Breast epithelium (tissue), 4 donors: Measurements from ENCODE around the gene NIFK. TPM values are rescaled to one million over a fixed set of nuclear protein-coding genes. Genes with fewer than 3 reads are reported as not detected.

Experiments used
- DNase-seq, 2 donors: peaks; one replicate each; pipeline ENCODE4 v3.0.0-alpha.2; 2019; ENCODE audit warnings: low spot score in 2 of 2
- H3K27ac ChIP-seq, 2 donors: fragments of 200-600 bp; sonication (generic) in 1 of 2; one replicate each; pipeline ENCODE4 v1.5.1; 2016 to 2019; ENCODE audit warnings: mild to moderate bottlenecking in 1 of 2
- H3K27me3 ChIP-seq, 2 donors: fragments of 200-600 bp; sonication (generic) in 1 of 2; one replicate each; pipeline versions ENCODE4 v1.5.1 to v1.6.0; 2017 to 2019; ENCODE audit warnings: control low read depth in 1 of 2, mild to moderate bottlenecking in 1 of 2
- H3K36me3 ChIP-seq: fragments of 200-600 bp; one replicate; pipeline ENCODE4 v1.5.1; 2019
- H3K4me1 ChIP-seq, 2 donors: fragments of 200-600 bp; sonication (generic); one replicate each; pipeline ENCODE4 v1.5.1; 2016 to 2019; ENCODE audit warnings: control low read depth in 1 of 2
- H3K4me3 ChIP-seq, 3 donors: fragments of 200-600 bp; sonication (generic); 1 replicate in 2 of 3; 2 replicates in 1 of 3; pipeline ENCODE4 v1.5.1; 2016 to 2019; ENCODE audit warnings: mild to moderate bottlenecking in 3 of 3, moderate library complexity in 2 of 3
- H3K9me3 ChIP-seq, 2 donors: fragments of 200-600 bp; sonication (generic) in 1 of 2; one replicate each; pipeline ENCODE4 v1.5.1; 2016 to 2019; ENCODE audit warnings: control low read depth in 1 of 2
- POLR2A ChIP-seq: fragments of 450-650 bp; IDR thresholded peaks from one replicate; pipeline ENCODE4 v1.6.1; 2016; ENCODE audit warnings: antibody characterized with exemption, mild to moderate bottlenecking, moderate library complexity
- POLR2AphosphoS5 ChIP-seq, 3 donors: sonication (generic); formaldehyde crosslinking; IDR thresholded peaks; one replicate each; pipeline ENCODE4 v1.6.1; 2017; ENCODE audit warnings: antibody characterized with exemption in 3 of 3
- intact Hi-C: fragments of 100-400 bp; cut with DNase I; formaldehyde crosslinking; loops from one replicate; pipeline ENCODE4 v1.15.1; 2023; ENCODE audit warnings: low total_unique reads
- total RNA-seq, 3 donors: library from RNA; depleted of rRNA; stranded (reverse); fragments of >200 nt; gene quantifications; one replicate each; pipeline ENCODE4 v1.1.0, GENCODE V29; 2016
- TF ChIP-seq, protein P1 (sequence below), 3 donors: fragments of 450-650 bp; IDR thresholded peaks; one replicate each; pipeline ENCODE4 v1.5.1; 2016 to 2017; ENCODE audit warnings: antibody characterized with exemption in 3 of 3, mild to moderate bottlenecking in 3 of 3, moderate library complexity in 3 of 3

NIFK gene
- 10 to 100 TPM; 33.9 to 45.6 (median 39.1) TPM for total RNA-seq

DNA sequence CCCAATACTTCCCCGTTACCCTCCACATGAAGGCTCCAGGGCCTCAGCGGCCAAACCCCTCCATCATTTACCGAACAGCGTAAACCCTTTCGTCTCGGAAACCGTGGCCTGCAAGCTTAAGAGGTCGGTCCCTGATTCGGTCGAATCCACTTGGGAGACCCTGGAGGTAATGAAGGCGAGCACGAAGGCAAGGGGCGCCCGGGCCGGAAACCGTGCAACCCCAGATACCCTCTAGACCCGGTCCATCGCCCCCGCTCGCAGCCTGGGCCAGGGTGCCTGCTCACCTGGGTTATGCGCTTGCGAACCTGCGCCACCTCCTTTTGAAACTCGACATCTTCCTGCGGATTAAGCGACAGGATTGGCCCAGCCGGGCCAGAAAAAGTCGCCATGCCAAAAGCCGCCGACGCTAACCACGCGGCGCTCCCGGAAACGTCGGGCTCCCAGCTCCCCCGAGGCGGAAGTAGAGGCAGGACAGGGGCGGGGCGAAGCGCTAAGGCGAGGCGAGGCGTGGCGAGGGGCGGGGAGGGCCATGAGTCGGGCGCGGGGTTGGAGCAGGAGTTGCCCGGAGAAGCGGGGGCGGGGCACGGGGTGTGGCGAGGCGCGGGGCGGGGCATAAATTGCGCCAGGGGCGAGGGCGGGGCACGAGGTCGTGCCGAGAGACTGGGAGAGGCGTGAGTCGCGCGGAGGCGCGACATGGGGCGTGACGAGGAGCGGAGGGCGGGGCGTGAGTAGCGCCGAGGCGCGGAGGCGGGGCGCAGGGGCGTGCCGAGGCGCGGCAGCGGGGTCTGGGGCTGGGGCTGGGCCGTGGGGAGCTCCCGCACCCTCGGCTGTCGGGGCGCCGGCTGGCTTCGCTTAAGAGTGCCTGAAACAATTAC lies at the start of gene NIFK:
Gene NIFK, minus strand, starts transcription at position 414 of the 875 bp plus-strand sequence. Its CDS starts 25 bp downstream, at position 389.
- Histone ChIP-seq H3K4me3 (peak within 1 kb of the TSS; percentile 71 to 90 (median 89)), H3K4me1 (no peaks in the 10 kb centered on the region), H3K36me3 (no peaks in the 10 kb centered on the region), H3K27me3 (no peaks in the 10 kb centered on the region), H3K27ac (peak within 1 kb of the TSS; percentile 79 to 84), H3K9me3 (no peaks in the 10 kb centered on the region)
- intact Hi-C loops, result loop anchor here (10.0 kb wide), 1 partner anchor 202 kb away; the partner anchor contains the start of gene RNU4ATAC
- DNase-seq, result peak; percentile 98 to 100
- peak; percentile 30 to 63 (median 50) for TF ChIP-seq POLR2AphosphoS5 (IDR thresholded peaks at IDR 0.05)
- TF ChIP-seq, protein P1, sequence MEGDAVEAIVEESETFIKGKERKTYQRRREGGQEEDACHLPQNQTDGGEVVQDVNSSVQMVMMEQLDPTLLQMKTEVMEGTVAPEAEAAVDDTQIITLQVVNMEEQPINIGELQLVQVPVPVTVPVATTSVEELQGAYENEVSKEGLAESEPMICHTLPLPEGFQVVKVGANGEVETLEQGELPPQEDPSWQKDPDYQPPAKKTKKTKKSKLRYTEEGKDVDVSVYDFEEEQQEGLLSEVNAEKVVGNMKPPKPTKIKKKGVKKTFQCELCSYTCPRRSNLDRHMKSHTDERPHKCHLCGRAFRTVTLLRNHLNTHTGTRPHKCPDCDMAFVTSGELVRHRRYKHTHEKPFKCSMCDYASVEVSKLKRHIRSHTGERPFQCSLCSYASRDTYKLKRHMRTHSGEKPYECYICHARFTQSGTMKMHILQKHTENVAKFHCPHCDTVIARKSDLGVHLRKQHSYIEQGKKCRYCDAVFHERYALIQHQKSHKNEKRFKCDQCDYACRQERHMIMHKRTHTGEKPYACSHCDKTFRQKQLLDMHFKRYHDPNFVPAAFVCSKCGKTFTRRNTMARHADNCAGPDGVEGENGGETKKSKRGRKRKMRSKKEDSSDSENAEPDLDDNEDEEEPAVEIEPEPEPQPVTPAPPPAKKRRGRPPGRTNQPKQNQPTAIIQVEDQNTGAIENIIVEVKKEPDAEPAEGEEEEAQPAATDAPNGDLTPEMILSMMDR (IDR thresholded peaks at IDR 0.05), result no peak

DNA sequence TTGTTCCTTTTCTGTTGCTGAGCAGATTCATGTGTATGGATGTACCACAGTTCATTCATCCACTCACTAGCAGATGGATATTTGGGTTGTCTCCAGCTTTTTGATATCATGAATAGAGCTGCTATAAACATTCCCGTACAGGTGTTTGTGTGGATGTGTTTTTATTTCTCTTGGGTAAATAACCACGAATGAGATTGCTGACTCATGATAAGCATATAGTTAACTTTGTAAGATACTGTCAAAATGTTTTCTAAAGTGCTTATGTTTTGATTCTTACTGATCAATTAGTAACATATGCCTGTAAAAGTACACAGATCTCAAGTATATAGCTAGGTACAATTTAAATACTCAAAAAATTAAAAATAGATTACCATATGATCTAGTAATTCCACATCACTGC lies 46.5 kb upstream of the NIFK start:
- no peaks in the 10 kb centered on the region for H3K36me3 ChIP-seq
- H3K4me1 ChIP-seq, result no peaks in the 10 kb centered on the region
- peaks cover 0 to 2% of the 10 kb centered on the region in 2 donors for H3K9me3 ChIP-seq
- H3K27me3 ChIP-seq, result peaks cover 0 to 7% of the 10 kb centered on the region in 2 donors
- no peak overlapping the region for H3K27ac ChIP-seq
- no peak for DNase-seq
- intact Hi-C loops, result no loop called here
- H3K4me3 ChIP-seq, result no peak overlapping the region
- TF ChIP-seq POLR2AphosphoS5 (IDR thresholded peaks at IDR 0.05) (no peak), POLR2A (no peak)
- TF ChIP-seq, protein P1 (IDR thresholded peaks at IDR 0.05), result no peak

DNA sequence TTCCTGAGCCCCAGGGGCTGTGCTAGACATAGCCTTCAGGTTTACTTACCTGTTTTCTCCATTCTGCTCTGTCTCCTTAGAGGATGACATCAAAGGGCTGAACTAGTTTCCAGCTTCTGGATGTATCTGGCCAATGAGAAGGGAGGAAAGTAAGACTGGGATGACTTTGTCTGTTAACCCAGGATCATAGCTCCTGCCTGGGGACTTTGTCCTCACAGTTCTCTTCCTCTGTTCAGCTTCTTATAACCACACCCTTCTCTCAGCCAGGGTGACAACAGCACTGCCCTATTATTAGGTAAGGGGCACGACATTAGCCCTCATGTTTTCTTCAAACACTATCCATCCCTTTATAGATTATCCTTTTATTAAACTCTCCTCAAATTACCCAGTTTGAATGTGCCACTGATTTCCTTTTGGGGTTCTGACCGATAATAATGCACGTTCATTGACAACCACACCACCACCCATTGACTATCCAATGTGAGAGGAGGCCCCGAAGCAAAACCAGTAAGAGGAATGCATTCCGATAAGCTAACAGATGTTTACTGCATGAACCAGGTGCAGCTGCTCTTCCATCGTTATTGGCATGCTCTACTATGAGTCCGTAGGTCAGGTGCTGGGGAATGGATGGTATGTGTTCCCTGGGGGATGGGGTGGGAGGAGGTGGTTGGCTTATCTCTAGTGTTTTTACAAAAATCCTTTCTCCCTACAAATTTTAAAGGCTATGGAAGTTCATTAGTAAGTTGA lies 42.2 kb upstream of the NIFK start:
- TF ChIP-seq POLR2AphosphoS5 (IDR thresholded peaks at IDR 0.05), result no peak
- TF ChIP-seq, protein P1 (IDR thresholded peaks at IDR 0.05), result no peak
- TF ChIP-seq POLR2A, result no peak
- no peak overlapping the region for H3K4me3 ChIP-seq
- no peaks in the 10 kb centered on the region for H3K4me1 ChIP-seq
- no peaks in the 10 kb centered on the region for H3K9me3 ChIP-seq
- no peak overlapping the region for H3K27ac ChIP-seq
- intact Hi-C loops, result loop anchor here (5.0 kb wide), 1 partner anchor 88 kb away; no protein-coding TSS in a partner anchor
- no peaks in the 10 kb centered on the region for H3K27me3 ChIP-seq
- H3K36me3 ChIP-seq, result no peaks in the 10 kb centered on the region
- no peak for DNase-seq

DNA sequence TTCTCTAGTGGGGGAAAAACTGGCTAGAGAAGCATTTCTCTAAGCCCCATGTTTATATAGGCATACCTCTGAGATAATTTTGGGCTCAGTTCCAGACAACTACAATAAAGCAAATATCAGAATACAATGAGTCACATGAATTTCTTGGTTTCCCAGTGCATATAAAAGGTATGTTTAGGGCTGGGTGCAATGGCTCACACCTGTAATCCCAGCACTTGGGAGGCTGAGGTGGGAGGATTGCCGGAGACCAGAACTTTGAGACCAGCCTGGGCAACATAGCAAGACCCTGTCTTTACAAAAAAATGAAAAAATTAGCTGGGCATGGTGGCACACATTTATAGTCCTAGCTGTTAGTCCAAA lies 41.0 kb upstream of the NIFK start:
- Histone ChIP-seq H3K27ac (no peak overlapping the region), H3K27me3 (no peaks in the 10 kb centered on the region), H3K36me3 (no peaks in the 10 kb centered on the region), H3K9me3 (no peaks in the 10 kb centered on the region), H3K4me1 (no peaks in the 10 kb centered on the region), H3K4me3 (no peak overlapping the region)
- no peak for DNase-seq
- TF ChIP-seq, protein P1 (IDR thresholded peaks at IDR 0.05), result no peak
- no peak for TF ChIP-seq POLR2A
- no peak for TF ChIP-seq POLR2AphosphoS5 (IDR thresholded peaks at IDR 0.05)
- intact Hi-C loops, result loop anchor here (5.0 kb wide), 1 partner anchor 90 kb away; no protein-coding TSS in a partner anchor
